Neuronal stem cell (in vitro differentiated cells): Measurements from ENCODE around the gene CCR7.

Source experiments
- DNase-seq: peaks from one replicate; pipeline ENCODE4 v3.0.0-alpha.2; 2013; ENCODE audit warnings: low spot score
- H2AFZ ChIP-seq: one replicate; pipeline ENCODE4 v1.6.1; 2013; ENCODE audit warnings: mild to moderate bottlenecking, low read length, inconsistent platforms
- H2AK5ac ChIP-seq: 2 replicates; pipeline ENCODE4 v1.6.1; 2013; ENCODE audit warnings: low read depth, mild to moderate bottlenecking, inconsistent platforms, low read length, moderate library complexity, mixed read lengths
- H2BK120ac ChIP-seq: 2 replicates; pipeline ENCODE4 v1.6.1; 2013; ENCODE audit warnings: low read depth, mild to moderate bottlenecking, inconsistent platforms, low read length, moderate library complexity, mixed read lengths
- H2BK12ac ChIP-seq: one replicate; pipeline ENCODE4 v1.6.1; 2013; ENCODE audit warnings: low read length, inconsistent platforms
- H2BK15ac ChIP-seq: 2 replicates; pipeline ENCODE4 v1.6.1; 2013; ENCODE audit warnings: mild to moderate bottlenecking, low read length, inconsistent platforms, mixed read lengths
- H2BK5ac ChIP-seq: one replicate; pipeline ENCODE4 v1.6.1; 2013; ENCODE audit warnings: inconsistent platforms, mild to moderate bottlenecking, low read length, moderate library complexity
- H3K14ac ChIP-seq: one replicate; pipeline ENCODE4 v1.6.1; 2013; ENCODE audit warnings: low read length, inconsistent platforms
- H3K18ac ChIP-seq: 2 replicates; pipeline ENCODE4 v1.6.1; 2013; ENCODE audit warnings: low read length, inconsistent platforms
- H3K23ac ChIP-seq: 2 replicates; pipeline ENCODE4 v1.6.1; 2013; ENCODE audit warnings: low read depth, mild to moderate bottlenecking, mixed read lengths, low read length, inconsistent platforms; ENCODE audit not compliant: poor library complexity
- H3K27ac ChIP-seq: replicated peaks from 3 replicates; pipeline ENCODE4 v1.5.1; 2013; ENCODE audit warnings: low read length, inconsistent platforms
- H3K27me3 ChIP-seq, 3 experiments: 2 replicates each; pipeline ENCODE4 v1.6.1; 2013; ENCODE audit warnings: low read length in 3 of 3, mild to moderate bottlenecking in 2 of 3, inconsistent platforms in 1 of 3, low read depth in 1 of 3, mixed read lengths in 1 of 3, moderate library complexity in 1 of 3; ENCODE audit not compliant: control insufficient read depth in 3 of 3, insufficient read depth in 3 of 3
- H3K36me3 ChIP-seq, 2 donors: replicated peaks in 1 of 2; 2 replicates each; pipeline ENCODE4 v1.6.1; 2013; ENCODE audit warnings: low read length in 2 of 2; ENCODE audit not compliant: control insufficient read depth in 2 of 2, insufficient read depth in 2 of 2
- H3K4ac ChIP-seq: 2 replicates; pipeline ENCODE4 v1.6.1; 2013; ENCODE audit warnings: inconsistent platforms, mild to moderate bottlenecking, low read length, moderate library complexity
- H3K4me1 ChIP-seq, 2 donors: 1 replicate in 1 of 2; 2 replicates in 1 of 2; pipeline ENCODE4 v1.6.1; 2013; ENCODE audit warnings: low read length in 2 of 2, low read depth in 1 of 2; ENCODE audit not compliant: control insufficient read depth in 2 of 2, insufficient read depth in 1 of 2
- H3K4me2 ChIP-seq: one replicate; pipeline ENCODE4 v1.6.1; 2013; ENCODE audit warnings: mild to moderate bottlenecking, low read length, inconsistent platforms; ENCODE audit not compliant: insufficient read depth, poor library complexity, severe bottlenecking
- H3K4me3 ChIP-seq, 2 donors: 2 replicates each; pipeline ENCODE4 v1.5.1; 2013; ENCODE audit warnings: low read length in 2 of 2, mild to moderate bottlenecking in 2 of 2, inconsistent platforms in 1 of 2, moderate library complexity in 1 of 2
- H3K79me1 ChIP-seq: one replicate; pipeline ENCODE4 v1.6.1; 2013; ENCODE audit warnings: low read depth, mild to moderate bottlenecking, inconsistent platforms, low read length, moderate library complexity
- H3K9ac ChIP-seq: one replicate; pipeline ENCODE4 v1.6.1; 2013; ENCODE audit warnings: mild to moderate bottlenecking, low read depth, low read length, inconsistent platforms; ENCODE audit not compliant: poor library complexity
- H3K9me3 ChIP-seq, 2 donors: replicated peaks in 1 of 2; 2 replicates each; pipeline versions ENCODE3 to v1.6.1; 2013; ENCODE audit warnings: low read length in 2 of 2, mild to moderate bottlenecking in 2 of 2, inconsistent platforms in 1 of 2, low read depth in 1 of 2, mixed read lengths in 1 of 2, moderate library complexity in 1 of 2; ENCODE audit not compliant: control insufficient read depth in 2 of 2, insufficient read depth in 1 of 2
- H4K8ac ChIP-seq: one replicate; pipeline ENCODE4 v1.6.1; 2013; ENCODE audit warnings: low read depth, mild to moderate bottlenecking, inconsistent platforms, low read length, moderate library complexity
- H4K91ac ChIP-seq: one replicate; pipeline ENCODE4 v1.6.1; 2013; ENCODE audit warnings: low read length, low read depth, mild to moderate bottlenecking, inconsistent platforms; ENCODE audit not compliant: poor library complexity
- WGBS, 2 donors: extraction: QIAGEN DNeasy Blood & Tissue Kit; methylation state at CpG; one replicate each; pipeline ENCODE4 v1.1.7; 2013; ENCODE audit warnings: missing lambda C conversion rate in 2 of 2, mixed read lengths in 1 of 2; ENCODE audit not compliant: insufficient read length in 2 of 2, insufficient replicate concordance in 1 of 2; ENCODE audit errors: extremely low coverage in 2 of 2; 5-methylcytosine and 5-hydroxymethylcytosine counted together

The CCR7 gene

GRCh38 chr17:40602445-40603443 lies 37.5 kb upstream of the CCR7 start:
- no CpG with 5 or more reads among the region's 22 CpGs for WGBS, 2 donors
- H3K4me1 ChIP-seq = no peaks in the 10 kb centered on the region
- no peak overlapping the region for H4K8ac ChIP-seq
- H3K36me3 ChIP-seq = no peaks in the 10 kb centered on the region
- no peak overlapping the region for H2BK5ac ChIP-seq
- H2AFZ ChIP-seq = peak overlapping the region; percentile 38
- no peak overlapping the region for H3K23ac ChIP-seq
- H3K27ac ChIP-seq = no peak overlapping the region
- no peak overlapping the region for H3K18ac ChIP-seq
- H4K91ac ChIP-seq = no peak overlapping the region
- no peak overlapping the region for H2BK120ac ChIP-seq
- no peak overlapping the region for H3K4me2 ChIP-seq
- H3K79me1 ChIP-seq = no peaks in the 10 kb centered on the region
- H3K9me3 ChIP-seq = no peaks in the 10 kb centered on the region
- peaks cover 0 to 41% (median 0%) of the 10 kb centered on the region in 3 experiments for H3K27me3 ChIP-seq
- H3K9ac ChIP-seq = no peak overlapping the region
- no peak overlapping the region for H2BK15ac ChIP-seq
- H3K14ac ChIP-seq = no peak overlapping the region
- no peak overlapping the region for H3K4ac ChIP-seq
- DNase-seq = no peak
- no peak overlapping the region for H3K4me3 ChIP-seq
- H2AK5ac ChIP-seq = no peak overlapping the region
- no peak overlapping the region for H2BK12ac ChIP-seq

GRCh38 chr17:40600486-40601046 lies 35.3 kb upstream of the CCR7 start:
- H3K23ac ChIP-seq = no peak overlapping the region
- H3K14ac ChIP-seq = no peak overlapping the region
- no peaks in the 10 kb centered on the region for H3K79me1 ChIP-seq
- no peak overlapping the region for H2BK15ac ChIP-seq
- H3K9me3 ChIP-seq = peaks cover 0 to 2% of the 10 kb centered on the region in 2 donors
- no peak overlapping the region for H2BK12ac ChIP-seq
- H3K4ac ChIP-seq = no peak overlapping the region
- H3K36me3 ChIP-seq = no peaks in the 10 kb centered on the region
- H3K18ac ChIP-seq = no peak overlapping the region
- no peak overlapping the region for H4K8ac ChIP-seq
- no peak overlapping the region for H2BK5ac ChIP-seq
- H2BK120ac ChIP-seq = no peak overlapping the region
- no peak overlapping the region for H2AK5ac ChIP-seq
- no peak overlapping the region for H3K4me3 ChIP-seq
- H3K4me1 ChIP-seq = no peaks in the 10 kb centered on the region
- no peak overlapping the region for H3K27ac ChIP-seq
- H3K27me3 ChIP-seq = peaks cover 0 to 25% (median 0%) of the 10 kb centered on the region in 3 experiments
- no peak overlapping the region for H2AFZ ChIP-seq
- H3K9ac ChIP-seq = no peak overlapping the region
- WGBS, 2 donors = no CpG with 5 or more reads among the region's 8 CpGs
- no peak overlapping the region for H3K4me2 ChIP-seq
- H4K91ac ChIP-seq = no peak overlapping the region
- no peak for DNase-seq

GRCh38 chr17:40599468-40599763 lies 34.1 kb upstream of the CCR7 start:
- no peak overlapping the region for H2BK120ac ChIP-seq
- no peak overlapping the region for H3K9ac ChIP-seq
- no peak overlapping the region for H3K4ac ChIP-seq
- no CpG with 5 or more reads among the region's 7 CpGs for WGBS, 2 donors
- H3K4me1 ChIP-seq = no peaks in the 10 kb centered on the region
- no peak overlapping the region for H3K27ac ChIP-seq
- H3K36me3 ChIP-seq = no peaks in the 10 kb centered on the region
- H2BK15ac ChIP-seq = no peak overlapping the region
- peaks cover 0 to 16% (median 0%) of the 10 kb centered on the region in 3 experiments for H3K27me3 ChIP-seq
- no peak overlapping the region for H4K91ac ChIP-seq
- no peak overlapping the region for H2BK5ac ChIP-seq
- H3K79me1 ChIP-seq = no peaks in the 10 kb centered on the region
- peaks cover 0 to 2% of the 10 kb centered on the region in 2 donors for H3K9me3 ChIP-seq
- no peak for DNase-seq
- no peak overlapping the region for H3K4me2 ChIP-seq
- H3K18ac ChIP-seq = no peak overlapping the region
- no peak overlapping the region for H2BK12ac ChIP-seq
- no peak overlapping the region for H4K8ac ChIP-seq
- H3K14ac ChIP-seq = no peak overlapping the region
- no peak overlapping the region for H3K4me3 ChIP-seq
- no peak overlapping the region for H2AK5ac ChIP-seq
- no peak overlapping the region for H3K23ac ChIP-seq
- peak overlapping the region; percentile 36 for H2AFZ ChIP-seq
